Tibial nerve (tissue), 3 donors: Measurements from ENCODE around the gene SCN8A.

Source experiments
- POLR2A ChIP-seq, 2 donors: fragments of 450-650 bp; IDR thresholded peaks; one replicate each; pipeline ENCODE4 v1.6.1; 2017; ENCODE audit warnings: antibody characterized with exemption in 2 of 2, mild to moderate bottlenecking in 2 of 2, moderate library complexity in 2 of 2
- TF ChIP-seq, protein P1 (sequence below), 5 experiments: fragments of 200-600 bp in 3 of 5; fragments of 450-650 bp in 2 of 5; sonication (generic) in 3 of 5; IDR thresholded peaks; one replicate each; pipeline ENCODE4 v1.5.1; 2016 to 2019; ENCODE audit warnings: antibody characterized with exemption in 5 of 5, mild to moderate bottlenecking in 3 of 5, moderate library complexity in 2 of 5

DNA sequence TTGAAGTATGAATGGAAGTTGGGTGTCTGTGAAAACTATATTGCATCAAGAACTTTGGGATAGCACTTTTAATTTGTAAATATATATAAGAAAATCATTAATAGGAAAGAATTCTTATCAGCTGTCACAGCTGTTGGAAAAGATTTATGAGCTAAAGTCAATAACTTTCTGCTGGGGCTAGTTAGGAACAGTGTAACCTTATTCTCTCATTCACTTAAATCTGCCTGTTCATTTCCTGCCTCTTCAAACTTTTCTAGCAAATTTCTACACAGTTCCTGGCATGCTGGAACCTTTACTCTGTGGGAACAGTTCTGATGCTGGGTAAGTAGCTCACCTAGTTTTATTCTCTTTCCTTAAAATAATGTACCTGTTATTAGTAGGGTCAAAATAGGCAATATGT lies 109.9 kb downstream of the SCN8A start:
- TF ChIP-seq, protein P1, sequence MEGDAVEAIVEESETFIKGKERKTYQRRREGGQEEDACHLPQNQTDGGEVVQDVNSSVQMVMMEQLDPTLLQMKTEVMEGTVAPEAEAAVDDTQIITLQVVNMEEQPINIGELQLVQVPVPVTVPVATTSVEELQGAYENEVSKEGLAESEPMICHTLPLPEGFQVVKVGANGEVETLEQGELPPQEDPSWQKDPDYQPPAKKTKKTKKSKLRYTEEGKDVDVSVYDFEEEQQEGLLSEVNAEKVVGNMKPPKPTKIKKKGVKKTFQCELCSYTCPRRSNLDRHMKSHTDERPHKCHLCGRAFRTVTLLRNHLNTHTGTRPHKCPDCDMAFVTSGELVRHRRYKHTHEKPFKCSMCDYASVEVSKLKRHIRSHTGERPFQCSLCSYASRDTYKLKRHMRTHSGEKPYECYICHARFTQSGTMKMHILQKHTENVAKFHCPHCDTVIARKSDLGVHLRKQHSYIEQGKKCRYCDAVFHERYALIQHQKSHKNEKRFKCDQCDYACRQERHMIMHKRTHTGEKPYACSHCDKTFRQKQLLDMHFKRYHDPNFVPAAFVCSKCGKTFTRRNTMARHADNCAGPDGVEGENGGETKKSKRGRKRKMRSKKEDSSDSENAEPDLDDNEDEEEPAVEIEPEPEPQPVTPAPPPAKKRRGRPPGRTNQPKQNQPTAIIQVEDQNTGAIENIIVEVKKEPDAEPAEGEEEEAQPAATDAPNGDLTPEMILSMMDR (IDR thresholded peaks at IDR 0.05), result no peak
- no peak for TF ChIP-seq POLR2A (IDR thresholded peaks at IDR 0.05)
